A549 (cell line): Measurements from ENCODE around the gene TBC1D1. TPM values are rescaled to one million over a fixed set of nuclear protein-coding genes. Genes with fewer than 3 reads are reported as not detected.
A peak's percentile ranks its signal among the peaks of the same experiment; 100 is the strongest.

Experiments used
- ATAC-seq, 2 experiments: fragments of 200-7000 bp in 1 of 2; fragments of >200 bp in 1 of 2; cut with Nextera tagmentation in 1 of 2; cut with Tn5 transposase in 1 of 2; 3 replicates each; pipeline versions ENCODE4 v1.8.0 to v1.9.1; 2018 to 2020; ENCODE audit warnings: mild to moderate bottlenecking in 1 of 2, moderate library complexity in 1 of 2
- CTCF ChIA-PET: fragments of 300-600 bp; sonication (Branson Sonifier 250); formaldehyde crosslinking; extraction: SDS; loops from one replicate; lab custom pipeline; 2021; ENCODE audit warnings: antibody characterized with exemption, inconsistent platforms; lab: Yijun Ruan, JAX
- POLR2A ChIA-PET: fragments of 350-600 bp; formaldehyde crosslinking; extraction: SDS; loops from one replicate; lab custom pipeline; 2021; ENCODE audit warnings: antibody characterized with exemption, inconsistent platforms; lab: Yijun Ruan, JAX
- DNase-seq, 2 experiments: peaks; one replicate each; pipeline versions ENCODE4 v3.0.0 to v3.0.0-alpha.2; 2011 to 2016; ENCODE audit warnings: low read depth in 1 of 2, low spot score in 1 of 2
- FAIRE-seq: peaks from 2 replicates; lab custom pipeline; 2011; peaks lifted over from hg19 to GRCh38; lab: Jason Lieb, UNC
- H3K27ac ChIP-seq, 2 experiments: fragments of >200 bp; sonication (Bioruptor Twin); formaldehyde crosslinking; 3 replicates each; pipeline ENCODE4 v1.5.1; 2016 to 2017
- H3K4me1 ChIP-seq: fragments of >200 bp; sonication (Bioruptor Twin); formaldehyde crosslinking; 3 replicates; pipeline ENCODE4 v1.6.1; 2016
- H3K4me2 ChIP-seq: fragments of >200 bp; sonication (Bioruptor Twin); formaldehyde crosslinking; 3 replicates; pipeline ENCODE4 v1.6.1; 2016
- H3K4me3 ChIP-seq: fragments of >200 bp; sonication (Bioruptor Twin); formaldehyde crosslinking; 3 replicates; pipeline ENCODE4 v1.5.1; 2016
- H3K9me3 ChIP-seq: fragments of >200 bp; sonication (Bioruptor Twin); formaldehyde crosslinking; 3 replicates; pipeline ENCODE4 v1.6.1; 2016
- CHD2 ChIP-seq: fragments of 150-350 bp; IDR thresholded peaks from 2 replicates; pipeline ENCODE4 v1.6.1; 2014; ENCODE audit warnings: low read length; ENCODE audit not compliant: partially characterized antibody
- EHMT2 ChIP-seq: fragments of 200-600 bp; sonication (generic); IDR thresholded peaks from 2 replicates; pipeline ENCODE4 v1.6.1; 2016; ENCODE audit warnings: antibody characterized with exemption, low read depth, mild to moderate bottlenecking, moderate library complexity
- ELK1 ChIP-seq: fragments of 150-350 bp; IDR thresholded peaks from 2 replicates; pipeline ENCODE4 v1.6.1; 2014; ENCODE audit warnings: low read depth, mild to moderate bottlenecking, low read length
- HDAC2 ChIP-seq: fragments of 200-600 bp; sonication (generic); IDR thresholded peaks from 2 replicates; pipeline ENCODE4 v1.6.1; 2016
- HMGXB4 ChIP-seq: fragments of 250-450 bp; sonication (Bioruptor Pico); IDR thresholded peaks from 2 replicates; pipeline ENCODE4 v1.5.0; 2021; ENCODE audit warnings: mild to moderate bottlenecking, moderate library complexity, borderline replicate concordance
- HOXA7 ChIP-seq: fragments of 250-450 bp; sonication (Bioruptor Pico); IDR thresholded peaks from 2 replicates; pipeline ENCODE4 v1.5.0; 2020; ENCODE audit warnings: mild to moderate bottlenecking, moderate library complexity
- HOXB13 ChIP-seq: fragments of 250-450 bp; sonication (Bioruptor Pico); IDR thresholded peaks from 2 replicates; pipeline ENCODE4 v1.5.0; 2020; ENCODE audit warnings: low read depth, mild to moderate bottlenecking, moderate library complexity
- PBX3 ChIP-seq: IDR thresholded peaks from 2 replicates; pipeline ENCODE4 v1.6.1; 2012
- RCOR1 ChIP-seq: fragments of 150-350 bp; IDR thresholded peaks from 2 replicates; pipeline ENCODE4 v1.6.1; 2014; ENCODE audit warnings: antibody characterized with exemption, low read length, low read depth
- REST ChIP-seq: fragments of 200-600 bp; sonication (generic); IDR thresholded peaks from 2 replicates; pipeline ENCODE4 v1.6.1; 2016; ENCODE audit warnings: antibody characterized with exemption, mild to moderate bottlenecking, moderate library complexity
- USF2 ChIP-seq: fragments of 450-650 bp; IDR thresholded peaks from 2 replicates; pipeline ENCODE4 v1.6.1; 2014; ENCODE audit warnings: antibody characterized with exemption
- ZC3H11A ChIP-seq: fragments of 450-650 bp; IDR thresholded peaks from 2 replicates; pipeline ENCODE4 v1.6.1; 2014; ENCODE audit warnings: antibody characterized with exemption, mild to moderate bottlenecking
- ZFP36 ChIP-seq: fragments of 450-650 bp; IDR thresholded peaks from 2 replicates; pipeline ENCODE4 v1.6.1; 2014; ENCODE audit warnings: borderline replicate concordance; ENCODE audit not compliant: partially characterized antibody
- WGBS: methylation state at CpG from one replicate; pipeline ENCODE4 v1.1.6; 2017; ENCODE audit errors: missing lambda C conversion rate; 5-methylcytosine and 5-hydroxymethylcytosine counted together
- polyA plus RNA-seq, 4 experiments: library from polyadenylated mRNA; depleted of rRNA in 3 of 4; stranded (reverse); fragments of >200 nt; fragmentation: RNase III in 1 of 4; extraction: RNeasy Plus Mini Kit Qiagen cat#74134 plus additional on column Dnase treatment in 1 of 4; gene quantifications; 2 replicates in 3 of 4; 3 replicates in 1 of 4; pipeline ENCODE4 v1.2.3, GENCODE V29; 2011 to 2017

The TBC1D1 gene
- polyA plus RNA-seq, 2 of the 4 experiments (the other 2 are of a cell fraction) = 26.5 to 28.5 TPM

- no peak for TF ChIP-seq REST
These were observed 224.7 kb downstream of the TBC1D1 start (continued) for GRCh38 chr4:38115601-38116000.

GRCh38 chr4:38117591-38117990, 226.7 kb downstream of the TBC1D1 start:
- ATAC-seq = no peak
- no peak overlapping the region for H3K27ac ChIP-seq
- no peak for TF ChIP-seq EHMT2
- TF ChIP-seq HOXB13 = no peak
- no peak for FAIRE-seq
- ChIA-PET POLR2A (no interaction called here), CTCF (no interaction called here)
- H3K9me3 ChIP-seq = no peaks in the 10 kb centered on the region
- H3K4me3 ChIP-seq = no peak overlapping the region
- no peak overlapping the region for H3K4me2 ChIP-seq
- no peak for DNase-seq
- H3K4me1 ChIP-seq = 0 out of 3 replicates have a peak, but pooled peaks cover 10% of the 10 kb centered on the region
- 89% methylated on average over 4 of the region's 4 CpGs for WGBS

GRCh38 chr4:38119668-38120385, 228.9 kb downstream of the TBC1D1 start:
- ATAC-seq = no peak
- H3K9me3 ChIP-seq = no peaks in the 10 kb centered on the region
- peak overlapping the region in 1 of 2 experiments; percentile 32; a peak in 1 of 6 replicates for H3K27ac ChIP-seq
- no peak for TF ChIP-seq RCOR1
- TF ChIP-seq USF2 = no peak
- no peak for TF ChIP-seq ZFP36
- no peak for TF ChIP-seq HMGXB4 (CRISPR knock-in tag)
- TF ChIP-seq ZC3H11A = no peak
- TF ChIP-seq HDAC2 = no peak
- no peak for TF ChIP-seq PBX3
- TF ChIP-seq HOXA7 (CRISPR knock-in tag) = no peak
- no peak for TF ChIP-seq ELK1
- no peak for TF ChIP-seq CHD2
- H3K4me1 ChIP-seq = 0 out of 3 replicates have a peak, but pooled peaks cover 10% of the 10 kb centered on the region
- ChIA-PET POLR2A (no interaction called here), CTCF (interaction anchor here (1.5 kb wide), 1 partner anchor 612 kb away, joined by 3 read pairs; no protein-coding TSS in a partner anchor)
- WGBS = 77% methylated on average over 7 of the region's 7 CpGs
- FAIRE-seq = no peak
- DNase-seq = peak in 1 of 2 experiments; percentile 5
- no peak overlapping the region for H3K4me3 ChIP-seq
- peak overlapping the region; percentile 9; the same call in 1 of the 3 replicates for H3K4me2 ChIP-seq
